ENCODE data around the gene PRR19.

Gene PRR19

GRCh38 chr19:42295342-42295741, 6.6 kb upstream of the PRR19 start:
- DNase-seq (ENCODE audit: low read depth) = no peak

GRCh38 chr19:42295831-42296525, 6.0 kb upstream of the PRR19 start:
- DNase-seq (ENCODE audit: low read depth) = no peak

- no peak for DNase-seq (ENCODE audit: low read depth)
These were observed 4.9 kb upstream of the PRR19 start for GRCh38 chr19:42297039-42297438.

GRCh38 chr19:42303101-42303464, 1.2 kb downstream of the PRR19 start:
- DNase-seq (ENCODE audit: low read depth) = no peak

- DNase-seq (ENCODE audit: low read depth) = no peak
These were observed 1.9 kb downstream of the PRR19 start for GRCh38 chr19:42303876-42304275.

GRCh38 chr19:42306646-42307045, 4.7 kb downstream of the PRR19 start:
- DNase-seq (ENCODE audit: low read depth) = no peak

GRCh38 chr19:42309686-42310085, 7.8 kb downstream of the PRR19 start:
- no peak for DNase-seq (ENCODE audit: low read depth)

- no peak for DNase-seq (ENCODE audit: low read depth)
These were observed 9.7 kb downstream of the PRR19 start for GRCh38 chr19:42311657-42312056.

- DNase-seq (ENCODE audit: low read depth) = no peak
These were observed 10.4 kb downstream of the PRR19 start for GRCh38 chr19:42312370-42312769.

- no peak for DNase-seq (ENCODE audit: low read depth)
These were observed 11.3 kb downstream of the PRR19 start, which contains the start of gene TMEM145 for GRCh38 chr19:42313096-42313839. Gene TMEM145 (plus strand): TSS chr19:42313309. CDS start chr19:42313377, 68 bp downstream.

- DNase-seq (ENCODE audit: low read depth) = no peak
These were observed 12.2 kb downstream of the PRR19 start for GRCh38 chr19:42313840-42314755.

GRCh38 chr19:42315024-42315423, 13.1 kb downstream of the PRR19 start:
- DNase-seq (ENCODE audit: low read depth) = no peak

- DNase-seq (ENCODE audit: low read depth) = no peak
These were observed 14.6 kb downstream of the PRR19 start for GRCh38 chr19:42316223-42317211.

- DNase-seq (ENCODE audit: low read depth) = no peak
These were observed 15.6 kb downstream of the PRR19 start for GRCh38 chr19:42317535-42317934.

- no peak for DNase-seq (ENCODE audit: low read depth)
These were observed 20.4 kb downstream of the PRR19 start for GRCh38 chr19:42322305-42322704.

- no peak for DNase-seq (ENCODE audit: low read depth)
These were observed 21.5 kb downstream of the PRR19 start for GRCh38 chr19:42323473-42323851.

- no peak for DNase-seq (ENCODE audit: low read depth)
These were observed 22.1 kb downstream of the PRR19 start for GRCh38 chr19:42323852-42324654.

GRCh38 chr19:42324655-42325307, 22.8 kb downstream of the PRR19 start:
- DNase-seq (ENCODE audit: low read depth) = no peak

- peak; percentile 98 for DNase-seq (ENCODE audit: low read depth)
These were observed 23.5 kb downstream of the PRR19 start, which contains the start of gene MEGF8 for GRCh38 chr19:42325308-42325895. Gene MEGF8 (plus strand): TSS chr19:42325635. CDS start chr19:42326244, 609 bp downstream.
